Activated T-helper 1 cell treated with anti-CD3 and anti-CD28 coated beads, Interleukin-2, amount 50 U/mL, for 16 hours (primary cell): ENCODE data around the gene OR6C4.
"Not testable (repeated sequence)": the region's sequence is repeated elsewhere in the genome, so short reads cannot be mapped to it uniquely, and the experiment has no call there.

ENCODE experiments used
- DNase-seq, 2 donors: peaks; one replicate each; pipeline ENCODE4 v3.0.0-alpha.2; 2020; ENCODE audit warnings: low read depth in 1 of 2, low spot score in 1 of 2

The OR6C4 gene

DNA sequence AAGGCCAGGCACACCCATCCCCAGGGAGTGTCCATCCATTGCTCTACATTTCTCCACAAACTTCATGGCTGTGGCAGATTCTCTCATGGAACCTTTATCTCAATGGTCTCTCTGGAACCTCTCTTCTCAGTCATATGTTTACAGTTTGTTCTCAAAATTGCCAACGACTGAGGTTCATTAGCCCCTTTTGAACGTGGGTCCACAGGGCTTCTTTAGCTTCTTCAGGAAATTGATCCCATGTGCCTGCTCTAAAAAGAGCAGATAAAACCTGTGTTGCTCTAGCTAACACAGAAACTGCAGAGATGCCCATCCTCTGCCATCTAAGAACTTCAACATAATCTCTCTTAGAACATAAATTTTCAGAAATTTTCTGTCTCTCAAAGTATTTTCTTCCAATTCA is at the start of gene OR6C4:
Gene OR6C4 (plus strand): TSS at position 301 of the 400 bp plus-strand sequence. CDS start 1,625 bp downstream, outside the sequence.
- no peak for DNase-seq

DNA sequence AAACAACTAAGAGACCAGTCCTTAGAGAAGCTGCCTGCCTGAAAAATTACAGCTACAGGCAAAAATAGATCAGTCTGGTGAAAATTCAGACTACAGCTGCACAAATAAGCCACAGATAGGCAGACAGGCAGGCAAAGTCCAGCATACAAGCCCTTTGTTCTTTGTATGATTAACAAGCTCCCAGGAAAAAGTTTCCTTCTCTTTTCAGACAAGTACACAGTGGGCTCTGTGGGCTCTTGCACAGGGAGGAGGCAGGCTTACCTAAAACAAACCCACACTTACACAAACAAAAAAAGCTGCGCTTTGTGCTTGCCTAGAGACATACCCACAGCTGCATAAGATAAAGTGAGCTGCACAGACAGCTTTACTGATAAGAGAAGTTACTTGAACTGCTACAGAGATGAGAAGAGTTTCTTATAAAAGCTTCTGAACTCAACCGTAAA is 49.6 kb upstream of the OR6C4 start:
- DNase-seq = no peak

DNA sequence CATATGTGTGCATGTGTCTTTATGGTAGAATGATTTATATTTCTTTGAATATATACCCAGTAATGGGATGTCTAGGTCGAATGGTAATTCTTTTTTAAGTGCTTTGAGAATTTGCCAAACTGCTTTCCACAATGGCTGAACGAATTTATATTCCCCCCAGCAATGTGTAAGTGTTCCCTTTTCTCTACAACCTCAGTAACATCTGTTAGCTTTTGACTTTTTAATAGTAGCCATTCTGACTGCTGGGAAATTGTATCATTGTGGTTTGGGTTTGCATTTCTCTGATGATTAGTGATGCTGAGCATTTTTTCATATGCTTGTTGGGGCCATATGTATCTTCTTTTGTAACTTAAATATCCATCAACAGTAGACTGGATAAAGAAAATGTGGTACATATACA is 47.8 kb upstream of the OR6C4 start:
- DNase-seq = no peak

DNA sequence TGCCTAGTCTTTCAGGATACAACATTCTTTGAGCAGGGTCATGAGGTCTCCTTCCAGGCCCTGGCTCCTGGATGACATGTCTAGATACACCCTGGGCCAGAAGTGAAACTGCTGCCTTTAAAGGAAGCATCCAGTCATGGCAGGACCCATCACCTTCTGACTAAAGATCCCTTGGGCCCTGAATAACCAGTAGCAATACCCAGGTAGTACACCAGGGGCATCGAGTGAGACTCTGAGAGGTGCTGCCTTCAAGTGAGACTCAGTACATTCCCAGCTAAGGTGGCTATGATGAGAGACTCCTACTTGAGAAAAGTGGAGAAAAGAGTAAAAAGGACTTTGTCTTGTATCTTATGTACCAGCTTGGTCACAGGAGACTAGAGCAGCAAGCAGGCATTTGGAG is 33.7 kb upstream of the OR6C4 start:
- DNase-seq = no peak

DNA sequence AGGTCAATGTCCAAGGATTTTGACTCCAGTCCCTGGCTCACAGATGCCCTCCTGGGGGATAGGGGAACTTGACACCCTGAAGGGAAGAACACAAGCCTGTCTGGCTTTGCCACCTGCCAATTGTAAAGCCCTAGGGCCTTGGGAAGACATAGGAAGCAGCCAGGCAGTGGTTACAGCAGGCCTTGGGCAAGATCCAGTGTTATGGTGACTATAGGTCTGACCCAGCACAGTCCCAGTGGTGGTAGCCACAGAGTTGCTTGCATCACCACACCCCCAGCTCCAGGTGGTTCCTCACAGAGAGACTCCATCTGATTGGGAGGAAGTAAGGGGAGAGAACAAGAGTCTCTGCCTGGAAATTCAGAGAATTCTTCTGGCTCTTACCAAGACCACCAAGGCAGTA is 33.0 kb upstream of the OR6C4 start:
- DNase-seq = no peak

DNA sequence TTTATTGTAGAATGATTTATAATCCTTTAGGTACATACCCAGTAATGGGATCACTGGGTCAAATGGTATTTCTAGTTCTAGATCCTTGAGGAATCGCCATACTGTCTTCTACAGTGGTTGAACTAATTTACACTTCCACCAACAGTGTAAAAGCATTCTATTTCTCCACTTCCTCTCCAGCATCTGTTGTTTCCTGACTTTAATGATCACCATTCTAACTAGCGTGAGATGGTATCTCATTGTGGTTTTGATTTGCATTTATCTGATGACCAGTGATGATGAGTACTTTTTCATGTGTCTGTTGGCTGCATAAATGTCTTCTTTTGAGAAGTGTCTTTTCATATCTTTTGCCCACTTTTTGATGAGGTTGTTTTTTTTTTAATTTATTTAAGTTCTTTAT is 1.2 kb upstream of the OR6C4 start:
- not testable (repeated sequence) for DNase-seq

DNA sequence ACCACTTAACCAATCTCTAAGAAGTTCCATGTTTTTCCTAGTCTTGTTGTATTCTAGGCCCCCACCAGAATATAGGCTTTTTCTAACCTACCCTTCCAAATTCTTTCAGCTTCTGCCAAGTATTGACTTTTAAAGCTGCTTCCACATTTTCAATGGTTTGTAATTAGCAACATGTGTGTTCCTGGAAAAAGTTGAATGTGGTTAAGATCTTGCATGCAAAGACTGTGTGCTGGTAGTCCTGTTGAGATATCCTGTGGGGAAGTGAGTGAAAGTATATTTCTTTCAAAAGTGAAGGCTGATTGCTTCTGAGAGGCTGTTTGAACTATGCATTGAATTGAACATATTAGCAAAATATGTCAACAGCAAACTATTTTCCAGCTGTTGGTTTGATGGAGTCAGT is 646 bp upstream of the OR6C4 start:
- DNase-seq = no peak

DNA sequence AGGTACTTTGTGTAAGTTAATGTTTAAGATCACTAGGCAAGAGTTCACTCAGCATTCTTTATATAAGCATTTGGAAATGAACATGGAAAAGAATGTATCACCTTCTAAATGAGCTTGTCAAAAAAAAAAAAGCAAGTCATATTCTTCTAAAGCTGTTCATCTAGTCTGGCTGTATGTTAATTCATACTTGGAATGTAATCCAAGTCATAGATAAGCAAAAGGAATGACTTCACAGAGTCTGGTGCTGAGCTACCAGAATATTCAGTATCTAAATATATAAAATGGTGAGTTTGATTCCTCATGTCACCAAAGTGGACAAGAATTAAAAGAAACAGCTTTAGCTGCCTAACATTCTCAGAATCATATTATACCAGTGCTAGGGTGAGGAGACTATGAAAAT is 4.9 kb downstream of the OR6C4 start:
- DNase-seq = no peak

DNA sequence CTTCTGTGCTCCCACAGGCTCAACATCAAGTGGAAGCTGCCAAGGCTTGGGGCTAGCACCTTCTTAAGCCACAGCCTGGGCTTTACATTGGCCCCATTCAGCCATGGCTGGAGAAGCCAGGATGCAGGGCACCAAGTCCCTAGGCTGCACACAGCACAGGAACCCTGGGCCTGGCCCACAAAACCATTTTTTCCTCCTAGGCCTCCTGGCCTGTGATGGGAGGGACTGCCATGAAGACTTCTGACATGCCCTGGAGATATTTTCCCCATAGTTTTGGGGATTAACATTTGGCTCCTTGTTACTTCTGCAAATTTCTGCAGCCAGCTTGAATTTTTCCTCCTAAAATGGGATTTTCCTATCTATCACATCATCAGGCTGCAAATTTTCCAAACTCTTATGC is 20.7 kb downstream of the OR6C4 start:
- DNase-seq = not testable (repeated sequence)

DNA sequence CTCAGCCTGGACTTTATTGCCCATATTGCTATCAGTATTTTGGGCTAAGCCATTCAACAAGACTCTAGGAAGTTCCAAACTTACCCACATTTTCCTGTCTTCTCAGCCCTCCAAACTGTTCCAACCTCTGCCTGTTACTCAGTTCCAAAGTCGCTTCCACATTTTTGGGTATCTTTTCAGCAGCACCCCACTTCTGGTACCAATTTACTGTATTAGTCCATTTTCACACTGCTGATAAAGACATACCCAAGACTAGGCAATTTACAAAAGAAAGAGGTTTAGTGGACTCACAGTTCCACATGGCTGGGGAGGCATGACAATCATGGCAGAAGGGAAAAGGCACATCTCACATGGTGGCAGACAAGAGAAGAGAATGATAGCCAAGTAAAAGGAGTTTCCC is 21.3 kb downstream of the OR6C4 start:
- DNase-seq = not testable (repeated sequence)

DNA sequence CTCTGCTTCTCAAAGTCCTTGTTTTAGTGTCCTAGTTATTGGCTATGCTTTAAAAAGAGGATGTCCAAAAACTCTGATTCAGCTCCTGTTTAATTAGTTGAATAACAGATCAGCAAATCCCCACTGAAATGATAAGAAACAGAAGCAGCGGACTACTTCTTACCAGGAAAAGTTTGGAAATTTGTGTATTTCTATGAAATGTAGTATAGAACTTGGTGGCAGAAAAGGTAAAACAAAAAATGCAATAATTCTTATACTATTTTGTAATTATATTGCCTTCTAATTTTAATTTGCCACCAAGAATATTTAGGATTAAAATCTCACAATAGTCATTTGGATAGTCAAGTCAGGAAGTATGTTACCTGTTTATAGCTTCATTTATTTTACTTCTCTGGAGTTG is 22.8 kb downstream of the OR6C4 start, which contains the start of gene OR2AP1:
Gene OR2AP1 (plus strand): TSS at position 301 of the 400 bp plus-strand sequence. CDS start 1,947 bp downstream, outside the sequence.
- DNase-seq = no peak

DNA sequence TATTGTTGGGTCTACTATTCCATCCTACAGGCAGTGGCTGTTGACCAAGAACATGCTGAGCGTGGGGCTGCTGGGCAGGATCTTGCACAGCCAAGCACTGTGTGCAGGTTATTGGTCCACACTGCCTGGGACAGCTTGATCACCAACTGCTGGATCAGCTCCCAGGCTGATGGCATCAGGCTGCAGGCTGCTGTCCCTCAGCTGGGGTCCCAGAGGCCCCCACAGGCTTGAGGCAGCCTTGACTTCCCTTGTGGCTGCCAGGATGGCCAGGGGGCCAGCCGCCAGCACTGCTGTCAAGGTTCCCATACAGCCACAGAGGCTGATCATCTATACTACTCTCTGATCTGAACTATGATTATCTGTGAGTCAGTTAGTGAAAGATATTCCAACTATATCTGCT is 32.7 kb downstream of the OR6C4 start:
- DNase-seq = no peak

DNA sequence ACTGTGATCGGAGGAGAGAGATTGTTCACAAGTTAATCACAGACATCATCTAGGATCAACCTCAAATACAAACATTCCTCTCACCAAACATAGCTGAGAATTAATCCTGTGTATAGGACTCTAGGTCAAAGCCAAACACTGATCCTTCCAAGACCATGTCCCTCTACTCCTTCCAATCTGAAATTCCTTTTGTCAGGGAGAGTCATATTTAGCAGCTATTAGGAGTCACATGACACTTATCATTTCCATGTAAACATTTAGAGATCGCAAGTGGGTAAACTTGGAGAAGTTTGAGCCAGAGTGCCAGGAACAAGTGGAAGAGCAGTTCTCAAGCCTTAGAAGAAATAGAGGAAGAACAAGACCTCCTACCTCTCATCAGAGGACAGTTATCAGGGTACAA is 36.4 kb downstream of the OR6C4 start:
- no peak for DNase-seq

DNA sequence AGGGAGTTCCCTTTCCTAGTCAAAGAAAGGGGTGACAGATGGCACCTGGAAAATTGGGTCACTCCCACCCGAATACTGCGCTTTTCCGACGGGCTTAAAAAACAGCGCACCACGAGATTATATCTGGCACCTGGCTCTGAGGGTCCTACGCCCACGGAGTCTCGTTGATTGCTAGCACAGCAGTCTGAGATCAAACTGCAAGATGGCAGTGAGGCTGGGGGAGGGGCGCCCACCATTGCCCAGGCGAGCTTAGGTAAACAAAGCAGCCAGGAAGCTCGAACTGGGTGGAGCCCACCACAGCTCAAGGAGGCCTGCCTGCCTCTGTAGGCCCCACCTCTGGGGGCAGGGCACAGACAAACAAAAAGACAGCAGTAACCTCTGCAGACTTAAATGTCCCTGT is 40.8 kb downstream of the OR6C4 start:
- DNase-seq = not testable (repeated sequence)
